Panc1 (cell line): ENCODE measurements around the gene RNF133. TPM values are rescaled to one million over a fixed set of nuclear protein-coding genes. Genes with fewer than 3 reads are reported as not detected.

Experiments
- ATAC-seq: fragments of 200-7000 bp; cut with Tn5 transposase; 2 replicates; pipeline ENCODE4 v1.9.1; 2020; ENCODE audit warnings: mild to moderate bottlenecking, moderate library complexity
- BruUV-seq: library from RNA; stranded (reverse); fragments of 400-500 nt; replicated peaks from 2 replicates; lab custom pipeline; 2021; lab: Mats Ljungman, UMichigan
- CTCF ChIA-PET: fragments of 300-600 bp; sonication (Branson Sonifier 250); formaldehyde crosslinking; loops from one replicate; lab custom pipeline; 2022; ENCODE audit warnings: antibody characterized with exemption; lab: Charles Lee
- POLR2A ChIA-PET: fragments of 300-600 bp; sonication (Branson Sonifier 250); formaldehyde crosslinking; loops from one replicate; lab custom pipeline; 2022; ENCODE audit warnings: antibody characterized with exemption; lab: Charles Lee
- DNase-seq: peaks from one replicate; pipeline ENCODE4 v3.0.0-alpha.2; 2010; ENCODE audit warnings: low read depth, low spot score
- H3K27ac ChIP-seq: 2 replicates; pipeline ENCODE4 v1.5.1; 2011; ENCODE audit warnings: mild to moderate bottlenecking, low read length, inconsistent platforms
- H3K27me3 ChIP-seq: fragments of 200-500 bp; sonication (Bioruptor generic); 2 replicates; pipeline ENCODE4 v1.6.0; 2014; ENCODE audit warnings: low read length, inconsistent platforms; ENCODE audit not compliant: control insufficient read depth, insufficient read depth
- H3K36me3 ChIP-seq: fragments of 200-500 bp; sonication (Bioruptor generic); 2 replicates; pipeline ENCODE4 v1.5.1; 2014; ENCODE audit warnings: inconsistent platforms, mild to moderate bottlenecking, low read length, moderate library complexity; ENCODE audit not compliant: control insufficient read depth, insufficient read depth
- H3K4me1 ChIP-seq: 2 replicates; pipeline ENCODE4 v1.5.1; 2011; ENCODE audit warnings: inconsistent platforms, mild to moderate bottlenecking, low read length, moderate library complexity; ENCODE audit not compliant: control insufficient read depth, insufficient read depth
- H3K4me3 ChIP-seq, 2 experiments: 2 replicates each; pipeline ENCODE4 v1.5.1; 2011 to 2012; ENCODE audit warnings: low read depth in 2 of 2, low read length in 2 of 2, mild to moderate bottlenecking in 2 of 2, inconsistent platforms in 1 of 2, moderate library complexity in 1 of 2
- H3K9me3 ChIP-seq: fragments of 200-500 bp; sonication (Bioruptor generic); 2 replicates; pipeline ENCODE4 v1.5.1; 2014; ENCODE audit warnings: low read depth, mild to moderate bottlenecking, inconsistent platforms, low read length, moderate library complexity; ENCODE audit not compliant: control insufficient read depth, insufficient read depth
- POLR2AphosphoS5 ChIP-seq: IDR thresholded peaks from 2 replicates; pipeline ENCODE4 v1.6.1; 2012; ENCODE audit warnings: mild to moderate bottlenecking, low read depth, low read length, moderate library complexity
- SIN3A ChIP-seq: IDR thresholded peaks from 2 replicates; pipeline ENCODE4 v1.6.1; 2012; ENCODE audit warnings: low read depth, mild to moderate bottlenecking, low read length, moderate library complexity, borderline replicate concordance; ENCODE audit not compliant: insufficient read depth
- TCF7L2 ChIP-seq: IDR thresholded peaks from 2 replicates; pipeline ENCODE4 v1.6.1; 2011; ENCODE audit warnings: mild to moderate bottlenecking, low read depth, low read length, inconsistent platforms
- in situ Hi-C: cut with HindIII; loops from 2 replicates; pipeline ENCODE4 v1.10.0; 2016; ENCODE audit warnings: low sequenced_read_pairs, low pct_unique_long_range_greater_than_20kb
- intact Hi-C: fragments of 100-400 bp; cut with micrococcal nuclease; formaldehyde crosslinking; loops from one replicate; pipeline ENCODE4 v1.10.0; 2022; ENCODE audit not compliant: unreplicated experiment
- total RNA-seq: library from RNA; stranded (reverse); gene quantifications from one replicate; pipeline ENCODE4 v1.2.1, GENCODE V29; 2021; ENCODE audit not compliant: unreplicated experiment
- TF ChIP-seq, protein P1 (sequence below): fragments of 450-650 bp; IDR thresholded peaks from 2 replicates; pipeline ENCODE4 v1.5.1; 2017; ENCODE audit warnings: mild to moderate bottlenecking
- TF ChIP-seq, protein P2 (sequence below), 2 experiments: IDR thresholded peaks; 2 replicates each; pipeline ENCODE4 v1.6.1; 2011 to 2012; ENCODE audit warnings: low read depth in 2 of 2, control low read depth in 1 of 2, low read length in 1 of 2, mild to moderate bottlenecking in 1 of 2, moderate library complexity in 1 of 2; ENCODE audit not compliant: insufficient read depth in 1 of 2

The RNF133 gene
- total RNA-seq, 1 experiment from 2014 or later = not detected

DNA sequence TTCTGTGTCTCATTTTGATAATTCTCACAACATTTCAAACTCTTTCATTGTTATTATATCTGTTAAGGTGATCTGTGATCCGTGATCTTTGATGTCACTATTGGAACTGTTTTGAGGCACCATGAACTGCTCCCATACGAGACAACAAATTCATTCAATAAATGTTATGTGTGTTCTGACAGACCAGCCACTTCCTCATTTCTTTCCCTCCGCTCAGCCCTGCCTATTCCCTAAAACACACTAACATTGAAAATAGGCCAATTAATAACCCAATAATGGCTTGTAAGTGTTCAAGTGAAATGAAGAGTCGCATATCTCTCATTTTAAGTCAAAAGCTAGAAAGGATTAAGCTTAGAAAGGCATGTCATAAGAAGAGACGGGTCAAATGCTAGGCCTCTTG, 45.2 kb downstream of the RNF133 start:
- BruUV-seq = no TSS peak
- intact Hi-C loops = no loop called here
- no peak overlapping the region for H3K4me3 ChIP-seq
- H3K36me3 ChIP-seq = no peaks in the 10 kb centered on the region
- ATAC-seq (no peak), DNase-seq (no peak)
- in situ Hi-C loops = no loop called here
- CTCF ChIA-PET = no interaction called here
- H3K27ac ChIP-seq = no peak overlapping the region
- POLR2A ChIA-PET = no interaction called here
- no peaks in the 10 kb centered on the region for H3K27me3 ChIP-seq
- H3K4me1 ChIP-seq = no peaks in the 10 kb centered on the region
- TF ChIP-seq, protein P1, sequence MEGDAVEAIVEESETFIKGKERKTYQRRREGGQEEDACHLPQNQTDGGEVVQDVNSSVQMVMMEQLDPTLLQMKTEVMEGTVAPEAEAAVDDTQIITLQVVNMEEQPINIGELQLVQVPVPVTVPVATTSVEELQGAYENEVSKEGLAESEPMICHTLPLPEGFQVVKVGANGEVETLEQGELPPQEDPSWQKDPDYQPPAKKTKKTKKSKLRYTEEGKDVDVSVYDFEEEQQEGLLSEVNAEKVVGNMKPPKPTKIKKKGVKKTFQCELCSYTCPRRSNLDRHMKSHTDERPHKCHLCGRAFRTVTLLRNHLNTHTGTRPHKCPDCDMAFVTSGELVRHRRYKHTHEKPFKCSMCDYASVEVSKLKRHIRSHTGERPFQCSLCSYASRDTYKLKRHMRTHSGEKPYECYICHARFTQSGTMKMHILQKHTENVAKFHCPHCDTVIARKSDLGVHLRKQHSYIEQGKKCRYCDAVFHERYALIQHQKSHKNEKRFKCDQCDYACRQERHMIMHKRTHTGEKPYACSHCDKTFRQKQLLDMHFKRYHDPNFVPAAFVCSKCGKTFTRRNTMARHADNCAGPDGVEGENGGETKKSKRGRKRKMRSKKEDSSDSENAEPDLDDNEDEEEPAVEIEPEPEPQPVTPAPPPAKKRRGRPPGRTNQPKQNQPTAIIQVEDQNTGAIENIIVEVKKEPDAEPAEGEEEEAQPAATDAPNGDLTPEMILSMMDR = no peak
- TF ChIP-seq, protein P2, sequence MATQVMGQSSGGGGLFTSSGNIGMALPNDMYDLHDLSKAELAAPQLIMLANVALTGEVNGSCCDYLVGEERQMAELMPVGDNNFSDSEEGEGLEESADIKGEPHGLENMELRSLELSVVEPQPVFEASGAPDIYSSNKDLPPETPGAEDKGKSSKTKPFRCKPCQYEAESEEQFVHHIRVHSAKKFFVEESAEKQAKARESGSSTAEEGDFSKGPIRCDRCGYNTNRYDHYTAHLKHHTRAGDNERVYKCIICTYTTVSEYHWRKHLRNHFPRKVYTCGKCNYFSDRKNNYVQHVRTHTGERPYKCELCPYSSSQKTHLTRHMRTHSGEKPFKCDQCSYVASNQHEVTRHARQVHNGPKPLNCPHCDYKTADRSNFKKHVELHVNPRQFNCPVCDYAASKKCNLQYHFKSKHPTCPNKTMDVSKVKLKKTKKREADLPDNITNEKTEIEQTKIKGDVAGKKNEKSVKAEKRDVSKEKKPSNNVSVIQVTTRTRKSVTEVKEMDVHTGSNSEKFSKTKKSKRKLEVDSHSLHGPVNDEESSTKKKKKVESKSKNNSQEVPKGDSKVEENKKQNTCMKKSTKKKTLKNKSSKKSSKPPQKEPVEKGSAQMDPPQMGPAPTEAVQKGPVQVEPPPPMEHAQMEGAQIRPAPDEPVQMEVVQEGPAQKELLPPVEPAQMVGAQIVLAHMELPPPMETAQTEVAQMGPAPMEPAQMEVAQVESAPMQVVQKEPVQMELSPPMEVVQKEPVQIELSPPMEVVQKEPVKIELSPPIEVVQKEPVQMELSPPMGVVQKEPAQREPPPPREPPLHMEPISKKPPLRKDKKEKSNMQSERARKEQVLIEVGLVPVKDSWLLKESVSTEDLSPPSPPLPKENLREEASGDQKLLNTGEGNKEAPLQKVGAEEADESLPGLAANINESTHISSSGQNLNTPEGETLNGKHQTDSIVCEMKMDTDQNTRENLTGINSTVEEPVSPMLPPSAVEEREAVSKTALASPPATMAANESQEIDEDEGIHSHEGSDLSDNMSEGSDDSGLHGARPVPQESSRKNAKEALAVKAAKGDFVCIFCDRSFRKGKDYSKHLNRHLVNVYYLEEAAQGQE (IDR thresholded peaks at IDR 0.05; ENCODE audit: insufficient read depth in 1 of 2, low read depth in 2 of 2, low read length in 1 of 2) = no peak
- TF ChIP-seq POLR2AphosphoS5 (no peak), TCF7L2 (no peak), SIN3A (no peak)
- no peaks in the 10 kb centered on the region for H3K9me3 ChIP-seq

DNA sequence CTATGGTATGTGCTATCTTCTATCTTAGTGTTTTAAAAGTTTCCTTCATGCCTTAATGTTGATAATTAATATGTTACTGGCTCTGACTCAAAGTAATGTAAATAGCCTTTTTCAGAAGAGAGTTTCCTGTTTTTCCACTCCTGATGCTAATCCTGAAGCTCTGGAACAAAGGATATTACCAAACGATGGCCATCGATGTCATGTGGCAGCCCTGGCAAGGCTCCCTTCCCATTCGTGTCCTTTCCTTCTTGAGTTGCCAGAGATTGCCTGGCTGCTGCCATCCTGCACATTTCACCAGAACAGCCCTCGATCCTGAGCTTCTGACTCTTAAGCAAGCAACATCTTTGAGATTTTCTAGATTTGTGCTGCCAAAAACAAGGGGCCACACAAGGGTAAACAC, 46.0 kb downstream of the RNF133 start:
- DNase-seq = no peak
- no TSS peak for BruUV-seq
- in situ Hi-C loops (no loop called here), intact Hi-C loops (no loop called here)
- Histone ChIP-seq H3K4me1 (no peaks in the 10 kb centered on the region), H3K4me3 (no peak overlapping the region), H3K36me3 (no peaks in the 10 kb centered on the region), H3K9me3 (no peaks in the 10 kb centered on the region), H3K27ac (no peak overlapping the region), H3K27me3 (no peaks in the 10 kb centered on the region)
- TF ChIP-seq TCF7L2 (no peak), POLR2AphosphoS5 (no peak), SIN3A (no peak)
- TF ChIP-seq, protein P2 (IDR thresholded peaks at IDR 0.05; ENCODE audit: insufficient read depth in 1 of 2, low read depth in 2 of 2, low read length in 1 of 2) = no peak
- TF ChIP-seq, protein P1 = no peak
- ChIA-PET POLR2A (no interaction called here), CTCF (no interaction called here)
- no peak for ATAC-seq
